ENCODE results near the gene MYO6. TPM values are rescaled to one million over a fixed set of nuclear protein-coding genes. Genes with fewer than 3 reads are reported as not detected.

MYO6 gene
- total and polyA plus RNA-seq, 2 of the 4 experiments (the other 2 are of a cell fraction), result 6.1 to 6.8 TPM

- CTCF ChIA-PET, result no interaction called here
- Histone ChIP-seq H3K4me3 (ENCODE audit: insufficient read depth, low read depth, low read length) (no peak overlapping the region), H3K27ac (ENCODE audit: insufficient read depth, low read length) (no peak overlapping the region), H3K9ac (ENCODE audit: low read depth, low read length) (no peak overlapping the region), H3K36me3 (ENCODE audit: control insufficient read depth, insufficient read depth, low read length) (no peaks in the 10 kb centered on the region), H3K9me3 (ENCODE audit: control insufficient read depth, insufficient read depth, low read length) (no peaks in the 10 kb centered on the region), H3K79me1 (ENCODE audit: low read depth in 1 of 2, low read length in 2 of 2) (peaks cover 5 to 14% of the 10 kb centered on the region in 2 experiments), H2AK5ac (ENCODE audit: low read depth, low read length) (no peak overlapping the region), H4K91ac (ENCODE audit: insufficient read depth, low read depth, low read length) (no peak overlapping the region), H2BK15ac (ENCODE audit: low read depth, low read length) (no peak overlapping the region), H3K14ac (replicated peaks; ENCODE audit: low read depth, low read length) (no peak overlapping the region), H3K4me2 (ENCODE audit: low read depth, low read length) (no peak overlapping the region), H3K4me1 (ENCODE audit: control insufficient read depth, insufficient read depth, low read length) (no peaks in the 10 kb centered on the region), H2BK5ac (ENCODE audit: low read depth, low read length, poor library complexity, severe bottlenecking) (no peak overlapping the region), H3K23ac (ENCODE audit: low read depth, low read length) (no peak overlapping the region), H4K20me1 (ENCODE audit: insufficient read depth, low read length) (no peaks in the 10 kb centered on the region), H3K9me1 (ENCODE audit: insufficient read depth, low read length) (no peaks in the 10 kb centered on the region), H2BK20ac (ENCODE audit: low read depth, low read length) (no peak overlapping the region), H2AFZ (replicated peaks; ENCODE audit: low read length, poor library complexity) (no peak overlapping the region), H3K27me3 (ENCODE audit: control insufficient read depth, insufficient read depth, low read length) (peaks cover 4% of the 10 kb centered on the region), H3K18ac (ENCODE audit: low read depth, low read length) (no peak overlapping the region), H4K8ac (ENCODE audit: low read depth in 2 of 2, low read length in 2 of 2) (no peak overlapping the region), H2AK9ac (replicated peaks; ENCODE audit: low read depth, low read length, poor library complexity) (no peak overlapping the region), H2BK120ac (ENCODE audit: low read depth, low read length) (no peak overlapping the region), H3K4ac (ENCODE audit: low read depth, low read length) (no peak overlapping the region), H3K56ac (ENCODE audit: extremely low read depth, insufficient read depth, low read length) (no peak overlapping the region), H4K5ac (ENCODE audit: low read depth, low read length) (no peak overlapping the region)
- DNase-seq (no peak), ATAC-seq (ENCODE audit: low read depth) (no peak)
- TF ChIP-seq SMC3 (IDR thresholded peaks at IDR 0.05; ENCODE audit: low read depth, low read length) (no peak), USF2 (IDR thresholded peaks at IDR 0.05; ENCODE audit: low read depth, low read length) (no peak)
- dilution Hi-C loops (cut with HindIII; ENCODE audit: low sequenced_read_pairs, unreplicated experiment), result no loop called here
- no TSS peak for BruUV-seq (replicated peaks)
- in situ Hi-C loops (cut with MboI; ENCODE audit: low sequenced_read_pairs), result no loop called here
- intact Hi-C loops (cut with micrococcal nuclease), result no loop called here
- WGBS, 2 experiments (ENCODE audit: extremely low coverage in 2 of 2, insufficient read length in 1 of 2), result 14% methylated on average over 2 of the region's 2 CpGs; no CpG with 5 or more reads in 1 of the 2 experiments
- POLR2A ChIA-PET (ENCODE audit: unreplicated experiment), result no interaction called here
Measured at GRCh38 chr6:75746221-75746620, 2.8 kb upstream of the MYO6 start.

Measured in IMR-90 (cell line).